ENCODE data around the gene MYD88.
A peak's percentile ranks its signal among the peaks of the same experiment; 100 is the strongest.
"Not testable (repeated sequence)": the region's sequence is repeated elsewhere in the genome, so short reads cannot be mapped to it uniquely, and the experiment has no call there.

MYD88 gene

GRCh38 chr3:38127611-38128302, 10.7 kb upstream of the MYD88 start:
- no peak for DNase-seq

GRCh38 chr3:38128303-38128655, 10.2 kb upstream of the MYD88 start:
- no peak for DNase-seq

- peak in 1 of 2 experiments; percentile 1 for DNase-seq
Measured at GRCh38 chr3:38129058-38129457, 9.4 kb upstream of the MYD88 start.

- no peak for DNase-seq
Measured at GRCh38 chr3:38130631-38131065, 7.8 kb upstream of the MYD88 start.

- DNase-seq, result peak; percentile 40 to 48
Measured at GRCh38 chr3:38131621-38132369, 6.7 kb upstream of the MYD88 start.

GRCh38 chr3:38133209-38133556, 5.3 kb upstream of the MYD88 start:
- DNase-seq, result no peak

GRCh38 chr3:38133557-38134405, 4.7 kb upstream of the MYD88 start:
- DNase-seq, result no peak

GRCh38 chr3:38134517-38135143, 3.8 kb upstream of the MYD88 start:
- not testable (repeated sequence) for DNase-seq

- DNase-seq, result not testable (repeated sequence)
Measured at GRCh38 chr3:38135621-38136277, 2.7 kb upstream of the MYD88 start.

- peak in 1 of 2 experiments; percentile 32 for DNase-seq
Measured at GRCh38 chr3:38136393-38136776, 2.1 kb upstream of the MYD88 start.

- peak; percentile 99 for DNase-seq
Measured at GRCh38 chr3:38136777-38137614, 1.5 kb upstream of the MYD88 start, which contains the start of gene ACAA1. ACAA1 (minus strand) TSS chr3:38137127; CDS start chr3:38137035, 92 bp downstream.

GRCh38 chr3:38137615-38138348, 679 bp upstream of the MYD88 start:
- DNase-seq, result peak; percentile 33 to 47

GRCh38 chr3:38139191-38139590, 730 bp downstream of the MYD88 start:
- no peak for DNase-seq

- no peak for DNase-seq
Measured at GRCh38 chr3:38139652-38140051, 1.2 kb downstream of the MYD88 start.

- no peak for DNase-seq
Measured at GRCh38 chr3:38140326-38141172, 2.1 kb downstream of the MYD88 start.

- DNase-seq, result no peak
Measured at GRCh38 chr3:38141173-38141951, 2.9 kb downstream of the MYD88 start.

GRCh38 chr3:38141952-38142273, 3.5 kb downstream of the MYD88 start:
- DNase-seq, result no peak

GRCh38 chr3:38142959-38143358, 4.5 kb downstream of the MYD88 start:
- DNase-seq, result no peak

GRCh38 chr3:38143511-38143910, 5.0 kb downstream of the MYD88 start:
- DNase-seq, result no peak

Measured in activated CD4-positive, alpha-beta T cell treated with anti-CD3 and anti-CD28 coated beads, Interleukin-2, amount 50 U/mL, for 48 hours (primary cell).